ENCODE data around the gene CSPG4.

Gene CSPG4

GRCh38 chr15:75727031-75727531 is 14.4 kb upstream of the CSPG4 start:
- H3K27me3 ChIP-seq (ENCODE audit: control insufficient read depth, insufficient read depth, low read length): no peaks in the 10 kb centered on the region
- H3K9ac ChIP-seq (ENCODE audit: low read depth, low read length): no peak overlapping the region

GRCh38 chr15:75725719-75726607 is 13.3 kb upstream of the CSPG4 start:
- no peaks in the 10 kb centered on the region for H3K4me1 ChIP-seq (ENCODE audit: control insufficient read depth, insufficient read depth, low read length)
- H3K4me3 ChIP-seq (ENCODE audit: low read depth, low read length): no peak overlapping the region
- H3K27me3 ChIP-seq (ENCODE audit: control insufficient read depth, insufficient read depth, low read length): no peaks in the 10 kb centered on the region
- peaks cover 2% of the 10 kb centered on the region for H3K36me3 ChIP-seq (ENCODE audit: control insufficient read depth, insufficient read depth, low read length)
- H3K9ac ChIP-seq (ENCODE audit: low read depth, low read length): no peak overlapping the region
- H3K9me3 ChIP-seq (ENCODE audit: control insufficient read depth, insufficient read depth, low read length): no peaks in the 10 kb centered on the region

More at GRCh38 chr15:75727031-75727531, 14.4 kb upstream of the CSPG4 start:
- H3K36me3 ChIP-seq (ENCODE audit: control insufficient read depth, insufficient read depth, low read length): peaks cover 2% of the 10 kb centered on the region
- H3K4me3 ChIP-seq (ENCODE audit: low read depth, low read length): no peak overlapping the region
- H3K9me3 ChIP-seq (ENCODE audit: control insufficient read depth, insufficient read depth, low read length): no peaks in the 10 kb centered on the region
- H3K4me1 ChIP-seq (ENCODE audit: control insufficient read depth, insufficient read depth, low read length): no peaks in the 10 kb centered on the region

GRCh38 chr15:75725006-75725718 is 12.5 kb upstream of the CSPG4 start:
- H3K36me3 ChIP-seq (ENCODE audit: control insufficient read depth, insufficient read depth, low read length): peaks cover 2% of the 10 kb centered on the region
- H3K9ac ChIP-seq (ENCODE audit: low read depth, low read length): no peak overlapping the region
- H3K4me3 ChIP-seq (ENCODE audit: low read depth, low read length): no peak overlapping the region
- no peaks in the 10 kb centered on the region for H3K9me3 ChIP-seq (ENCODE audit: control insufficient read depth, insufficient read depth, low read length)
- H3K27me3 ChIP-seq (ENCODE audit: control insufficient read depth, insufficient read depth, low read length): no peaks in the 10 kb centered on the region
- no peaks in the 10 kb centered on the region for H3K4me1 ChIP-seq (ENCODE audit: control insufficient read depth, insufficient read depth, low read length)

GRCh38 chr15:75723847-75724660 is 11.4 kb upstream of the CSPG4 start:
- Histone ChIP-seq H3K27me3 (ENCODE audit: control insufficient read depth, insufficient read depth, low read length) (no peaks in the 10 kb centered on the region), H3K4me3 (ENCODE audit: low read depth, low read length) (no peak overlapping the region), H3K4me1 (ENCODE audit: control insufficient read depth, insufficient read depth, low read length) (no peaks in the 10 kb centered on the region), H3K9ac (ENCODE audit: low read depth, low read length) (no peak overlapping the region), H3K36me3 (ENCODE audit: control insufficient read depth, insufficient read depth, low read length) (peaks cover 2% of the 10 kb centered on the region), H3K9me3 (ENCODE audit: control insufficient read depth, insufficient read depth, low read length) (no peaks in the 10 kb centered on the region)

- Histone ChIP-seq H3K36me3 (ENCODE audit: control insufficient read depth, insufficient read depth, low read length) (no peaks in the 10 kb centered on the region), H3K4me1 (ENCODE audit: control insufficient read depth, insufficient read depth, low read length) (no peaks in the 10 kb centered on the region), H3K27me3 (ENCODE audit: control insufficient read depth, insufficient read depth, low read length) (no peaks in the 10 kb centered on the region), H3K9me3 (ENCODE audit: control insufficient read depth, insufficient read depth, low read length) (no peaks in the 10 kb centered on the region), H3K4me3 (ENCODE audit: low read depth, low read length) (no peak overlapping the region), H3K9ac (ENCODE audit: low read depth, low read length) (no peak overlapping the region)
Measured at GRCh38 chr15:75723171-75723846, 10.7 kb upstream of the CSPG4 start.

GRCh38 chr15:75721923-75722870 is 9.5 kb upstream of the CSPG4 start:
- Histone ChIP-seq H3K4me1 (ENCODE audit: control insufficient read depth, insufficient read depth, low read length) (no peaks in the 10 kb centered on the region), H3K36me3 (ENCODE audit: control insufficient read depth, insufficient read depth, low read length) (no peaks in the 10 kb centered on the region), H3K9ac (ENCODE audit: low read depth, low read length) (no peak overlapping the region), H3K27me3 (ENCODE audit: control insufficient read depth, insufficient read depth, low read length) (no peaks in the 10 kb centered on the region), H3K4me3 (ENCODE audit: low read depth, low read length) (no peak overlapping the region), H3K9me3 (ENCODE audit: control insufficient read depth, insufficient read depth, low read length) (no peaks in the 10 kb centered on the region)

GRCh38 chr15:75721480-75721922 is 8.9 kb upstream of the CSPG4 start:
- H3K4me1 ChIP-seq (ENCODE audit: control insufficient read depth, insufficient read depth, low read length): no peaks in the 10 kb centered on the region
- H3K36me3 ChIP-seq (ENCODE audit: control insufficient read depth, insufficient read depth, low read length): no peaks in the 10 kb centered on the region
- H3K9me3 ChIP-seq (ENCODE audit: control insufficient read depth, insufficient read depth, low read length): no peaks in the 10 kb centered on the region
- H3K27me3 ChIP-seq (ENCODE audit: control insufficient read depth, insufficient read depth, low read length): no peaks in the 10 kb centered on the region
- no peak overlapping the region for H3K9ac ChIP-seq (ENCODE audit: low read depth, low read length)
- H3K4me3 ChIP-seq (ENCODE audit: low read depth, low read length): no peak overlapping the region

- no peaks in the 10 kb centered on the region for H3K9me3 ChIP-seq (ENCODE audit: control insufficient read depth, insufficient read depth, low read length)
- H3K36me3 ChIP-seq (ENCODE audit: control insufficient read depth, insufficient read depth, low read length): no peaks in the 10 kb centered on the region
- H3K4me3 ChIP-seq (ENCODE audit: low read depth, low read length): no peak overlapping the region
- H3K27me3 ChIP-seq (ENCODE audit: control insufficient read depth, insufficient read depth, low read length): no peaks in the 10 kb centered on the region
- H3K4me1 ChIP-seq (ENCODE audit: control insufficient read depth, insufficient read depth, low read length): no peaks in the 10 kb centered on the region
- no peak overlapping the region for H3K9ac ChIP-seq (ENCODE audit: low read depth, low read length)
Measured at GRCh38 chr15:75720787-75721479, 8.3 kb upstream of the CSPG4 start.

- H3K4me1 ChIP-seq (ENCODE audit: control insufficient read depth, insufficient read depth, low read length): no peaks in the 10 kb centered on the region
- no peaks in the 10 kb centered on the region for H3K36me3 ChIP-seq (ENCODE audit: control insufficient read depth, insufficient read depth, low read length)
- H3K4me3 ChIP-seq (ENCODE audit: low read depth, low read length): no peak overlapping the region
- H3K9ac ChIP-seq (ENCODE audit: low read depth, low read length): no peak overlapping the region
- no peaks in the 10 kb centered on the region for H3K27me3 ChIP-seq (ENCODE audit: control insufficient read depth, insufficient read depth, low read length)
- no peaks in the 10 kb centered on the region for H3K9me3 ChIP-seq (ENCODE audit: control insufficient read depth, insufficient read depth, low read length)
Measured at GRCh38 chr15:75720297-75720696, 7.6 kb upstream of the CSPG4 start.

- Histone ChIP-seq H3K4me1 (ENCODE audit: control insufficient read depth, insufficient read depth, low read length) (peaks cover under 1% of the 10 kb centered on the region), H3K4me3 (ENCODE audit: low read depth, low read length) (no peak overlapping the region), H3K36me3 (ENCODE audit: control insufficient read depth, insufficient read depth, low read length) (no peaks in the 10 kb centered on the region), H3K27me3 (ENCODE audit: control insufficient read depth, insufficient read depth, low read length) (no peaks in the 10 kb centered on the region), H3K9me3 (ENCODE audit: control insufficient read depth, insufficient read depth, low read length) (no peaks in the 10 kb centered on the region), H3K9ac (ENCODE audit: low read depth, low read length) (no peak overlapping the region)
Measured at GRCh38 chr15:75718328-75718727, 5.7 kb upstream of the CSPG4 start.

Measured in iPS-15b (cell line).